Stomach (tissue), 4 donors: ENCODE results near the gene GALNT18.

Experiments
- CTCF ChIP-seq, 7 experiments: fragments of 450-650 bp in 4 of 7; fragments of 200-600 bp in 3 of 7; sonication (generic) in 3 of 7; IDR thresholded peaks; one replicate each; pipeline ENCODE4 v1.5.1; 2016 to 2019; ENCODE audit warnings: antibody characterized with exemption in 7 of 7, control low read depth in 2 of 7, mild to moderate bottlenecking in 1 of 7
- POLR2AphosphoS5 ChIP-seq, 3 donors: sonication (generic); formaldehyde crosslinking; IDR thresholded peaks; one replicate each; pipeline ENCODE4 v1.6.1; 2016; ENCODE audit warnings: antibody characterized with exemption in 3 of 3

- TF ChIP-seq CTCF (IDR thresholded peaks at IDR 0.05) (no peak), POLR2AphosphoS5 (IDR thresholded peaks at IDR 0.05) (no peak)
These were observed 145.3 kb downstream of the GALNT18 start for GRCh38 chr11:11476499-11476898.
